Neuronal stem cell (in vitro differentiated cells): ENCODE results near the gene SUV39H2.
"Not testable (repeated sequence)": the region's sequence is repeated elsewhere in the genome, so short reads cannot be mapped to it uniquely, and the experiment has no call there.

Experiments
- DNase-seq: peaks from one replicate; pipeline ENCODE4 v3.0.0-alpha.2; 2013; ENCODE audit warnings: low spot score
- H2AFZ ChIP-seq: one replicate; pipeline ENCODE4 v1.6.1; 2013; ENCODE audit warnings: mild to moderate bottlenecking, low read length, inconsistent platforms
- H2AK5ac ChIP-seq: 2 replicates; pipeline ENCODE4 v1.6.1; 2013; ENCODE audit warnings: low read depth, mild to moderate bottlenecking, inconsistent platforms, low read length, moderate library complexity, mixed read lengths
- H2BK120ac ChIP-seq: 2 replicates; pipeline ENCODE4 v1.6.1; 2013; ENCODE audit warnings: low read depth, mild to moderate bottlenecking, inconsistent platforms, low read length, moderate library complexity, mixed read lengths
- H2BK12ac ChIP-seq: one replicate; pipeline ENCODE4 v1.6.1; 2013; ENCODE audit warnings: low read length, inconsistent platforms
- H2BK15ac ChIP-seq: 2 replicates; pipeline ENCODE4 v1.6.1; 2013; ENCODE audit warnings: mild to moderate bottlenecking, low read length, inconsistent platforms, mixed read lengths
- H2BK5ac ChIP-seq: one replicate; pipeline ENCODE4 v1.6.1; 2013; ENCODE audit warnings: inconsistent platforms, mild to moderate bottlenecking, low read length, moderate library complexity
- H3K14ac ChIP-seq: one replicate; pipeline ENCODE4 v1.6.1; 2013; ENCODE audit warnings: low read length, inconsistent platforms
- H3K18ac ChIP-seq: 2 replicates; pipeline ENCODE4 v1.6.1; 2013; ENCODE audit warnings: low read length, inconsistent platforms
- H3K23ac ChIP-seq: 2 replicates; pipeline ENCODE4 v1.6.1; 2013; ENCODE audit warnings: low read depth, mild to moderate bottlenecking, mixed read lengths, low read length, inconsistent platforms; ENCODE audit not compliant: poor library complexity
- H3K27ac ChIP-seq: replicated peaks from 3 replicates; pipeline ENCODE4 v1.5.1; 2013; ENCODE audit warnings: low read length, inconsistent platforms
- H3K27me3 ChIP-seq, 3 experiments: 2 replicates each; pipeline ENCODE4 v1.6.1; 2013; ENCODE audit warnings: low read length in 3 of 3, mild to moderate bottlenecking in 2 of 3, inconsistent platforms in 1 of 3, low read depth in 1 of 3, mixed read lengths in 1 of 3, moderate library complexity in 1 of 3; ENCODE audit not compliant: control insufficient read depth in 3 of 3, insufficient read depth in 3 of 3
- H3K36me3 ChIP-seq, 2 donors: replicated peaks in 1 of 2; 2 replicates each; pipeline ENCODE4 v1.6.1; 2013; ENCODE audit warnings: low read length in 2 of 2; ENCODE audit not compliant: control insufficient read depth in 2 of 2, insufficient read depth in 2 of 2
- H3K4ac ChIP-seq: 2 replicates; pipeline ENCODE4 v1.6.1; 2013; ENCODE audit warnings: inconsistent platforms, mild to moderate bottlenecking, low read length, moderate library complexity
- H3K4me1 ChIP-seq, 2 donors: 1 replicate in 1 of 2; 2 replicates in 1 of 2; pipeline ENCODE4 v1.6.1; 2013; ENCODE audit warnings: low read length in 2 of 2, low read depth in 1 of 2; ENCODE audit not compliant: control insufficient read depth in 2 of 2, insufficient read depth in 1 of 2
- H3K4me2 ChIP-seq: one replicate; pipeline ENCODE4 v1.6.1; 2013; ENCODE audit warnings: mild to moderate bottlenecking, low read length, inconsistent platforms; ENCODE audit not compliant: insufficient read depth, poor library complexity, severe bottlenecking
- H3K4me3 ChIP-seq, 2 donors: 2 replicates each; pipeline ENCODE4 v1.5.1; 2013; ENCODE audit warnings: low read length in 2 of 2, mild to moderate bottlenecking in 2 of 2, inconsistent platforms in 1 of 2, moderate library complexity in 1 of 2
- H3K79me1 ChIP-seq: one replicate; pipeline ENCODE4 v1.6.1; 2013; ENCODE audit warnings: low read depth, mild to moderate bottlenecking, inconsistent platforms, low read length, moderate library complexity
- H3K9ac ChIP-seq: one replicate; pipeline ENCODE4 v1.6.1; 2013; ENCODE audit warnings: mild to moderate bottlenecking, low read depth, low read length, inconsistent platforms; ENCODE audit not compliant: poor library complexity
- H3K9me3 ChIP-seq, 2 donors: replicated peaks in 1 of 2; 2 replicates each; pipeline versions ENCODE3 to v1.6.1; 2013; ENCODE audit warnings: low read length in 2 of 2, mild to moderate bottlenecking in 2 of 2, inconsistent platforms in 1 of 2, low read depth in 1 of 2, mixed read lengths in 1 of 2, moderate library complexity in 1 of 2; ENCODE audit not compliant: control insufficient read depth in 2 of 2, insufficient read depth in 1 of 2
- H4K8ac ChIP-seq: one replicate; pipeline ENCODE4 v1.6.1; 2013; ENCODE audit warnings: low read depth, mild to moderate bottlenecking, inconsistent platforms, low read length, moderate library complexity
- H4K91ac ChIP-seq: one replicate; pipeline ENCODE4 v1.6.1; 2013; ENCODE audit warnings: low read length, low read depth, mild to moderate bottlenecking, inconsistent platforms; ENCODE audit not compliant: poor library complexity
- WGBS, 2 donors: extraction: QIAGEN DNeasy Blood & Tissue Kit; methylation state at CpG; one replicate each; pipeline ENCODE4 v1.1.7; 2013; ENCODE audit warnings: missing lambda C conversion rate in 2 of 2, mixed read lengths in 1 of 2; ENCODE audit not compliant: insufficient read length in 2 of 2, insufficient replicate concordance in 1 of 2; ENCODE audit errors: extremely low coverage in 2 of 2; 5-methylcytosine and 5-hydroxymethylcytosine counted together

Gene SUV39H2

DNA sequence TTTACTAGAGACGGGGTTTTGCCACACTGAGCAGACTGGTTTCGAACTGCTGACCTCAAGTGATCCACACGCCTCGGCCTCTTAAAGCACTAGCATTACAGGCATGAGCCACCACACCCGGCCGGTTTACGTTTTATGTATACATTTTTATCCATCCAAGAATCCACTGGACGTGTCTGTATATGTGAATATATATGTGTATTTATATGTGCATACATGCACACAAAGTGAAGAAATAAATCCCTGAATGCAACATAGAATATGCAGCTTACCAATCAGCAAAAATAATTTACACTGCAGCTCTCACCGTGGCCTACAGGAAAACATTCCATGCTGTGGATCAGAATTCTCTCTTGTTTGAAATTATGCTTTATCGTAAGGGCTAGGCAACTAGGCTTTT, 51.9 kb downstream of the SUV39H2 start:
- no peak overlapping the region for H4K91ac ChIP-seq
- H3K79me1 ChIP-seq = no peaks in the 10 kb centered on the region
- no peak overlapping the region for H3K14ac ChIP-seq
- H3K4me3 ChIP-seq = no peak overlapping the region
- peaks cover 11 to 93% of the 10 kb centered on the region in 2 donors for H3K36me3 ChIP-seq
- H4K8ac ChIP-seq = no peak overlapping the region
- no CpG with 5 or more reads among the region's 10 CpGs for WGBS, 2 donors
- H2AK5ac ChIP-seq = no peak overlapping the region
- no peaks in the 10 kb centered on the region for H3K4me1 ChIP-seq
- H2BK5ac ChIP-seq = no peak overlapping the region
- no peak overlapping the region for H2BK15ac ChIP-seq
- no peak overlapping the region for H2BK12ac ChIP-seq
- H3K18ac ChIP-seq = no peak overlapping the region
- H2BK120ac ChIP-seq = no peak overlapping the region
- no peak overlapping the region for H3K4me2 ChIP-seq
- no peak overlapping the region for H2AFZ ChIP-seq
- no peaks in the 10 kb centered on the region for H3K27me3 ChIP-seq
- DNase-seq = no peak
- no peak overlapping the region for H3K23ac ChIP-seq
- no peak overlapping the region for H3K27ac ChIP-seq
- H3K4ac ChIP-seq = no peak overlapping the region
- no peaks in the 10 kb centered on the region for H3K9me3 ChIP-seq
- no peak overlapping the region for H3K9ac ChIP-seq

GRCh38 chr10:14936584-14936983, 57.9 kb downstream of the SUV39H2 start:
- no peak overlapping the region for H3K4me3 ChIP-seq
- no peak overlapping the region for H2BK12ac ChIP-seq
- no peak overlapping the region for H3K18ac ChIP-seq
- no peak overlapping the region for H2BK5ac ChIP-seq
- H2BK120ac ChIP-seq = no peak overlapping the region
- no peak overlapping the region for H3K14ac ChIP-seq
- H3K36me3 ChIP-seq = peaks cover 7 to 76% of the 10 kb centered on the region in 2 donors
- no peak overlapping the region for H4K91ac ChIP-seq
- H3K27me3 ChIP-seq = no peaks in the 10 kb centered on the region
- H3K23ac ChIP-seq = no peak overlapping the region
- no peak overlapping the region for H3K27ac ChIP-seq
- no CpG with 5 or more reads among the region's 2 CpGs for WGBS, 2 donors
- no peak overlapping the region for H4K8ac ChIP-seq
- H3K4ac ChIP-seq = no peak overlapping the region
- H3K9me3 ChIP-seq = no peaks in the 10 kb centered on the region
- no peaks in the 10 kb centered on the region for H3K79me1 ChIP-seq
- no peak for DNase-seq
- H2BK15ac ChIP-seq = no peak overlapping the region
- no peaks in the 10 kb centered on the region for H3K4me1 ChIP-seq
- no peak overlapping the region for H2AFZ ChIP-seq
- H2AK5ac ChIP-seq = no peak overlapping the region
- H3K9ac ChIP-seq = no peak overlapping the region
- no peak overlapping the region for H3K4me2 ChIP-seq

DNA sequence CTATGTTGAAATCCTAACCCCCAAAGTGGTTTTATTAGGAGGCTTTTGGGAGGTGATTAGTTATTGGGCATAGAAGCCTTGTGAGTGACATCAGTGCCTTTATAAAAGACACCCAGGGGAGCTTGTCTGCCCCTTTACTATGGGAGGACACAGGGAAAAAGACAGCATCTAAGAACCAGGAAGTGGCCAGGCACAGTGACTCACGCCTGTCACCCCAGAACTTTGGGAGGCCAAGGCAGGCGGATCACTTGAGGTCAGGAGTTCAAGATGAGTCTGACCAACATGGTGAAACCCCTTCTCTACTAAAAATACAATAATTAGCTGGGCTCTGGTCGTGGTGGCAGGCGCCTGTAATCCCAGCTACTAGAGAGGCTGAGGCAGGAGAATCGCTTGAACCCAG, 60.3 kb downstream of the SUV39H2 start:
- not testable (repeated sequence) for H3K14ac ChIP-seq, H2BK120ac ChIP-seq, H2BK15ac ChIP-seq

GRCh38 chr10:14942147-14942949, 63.7 kb downstream of the SUV39H2 start:
- not testable (repeated sequence) for H2BK5ac ChIP-seq, H4K91ac ChIP-seq, H3K4me2 ChIP-seq, H2BK15ac ChIP-seq, DNase-seq, H3K27ac ChIP-seq, H2AK5ac ChIP-seq, H3K4ac ChIP-seq, H2BK12ac ChIP-seq, H3K9ac ChIP-seq, H3K23ac ChIP-seq, H3K27me3 ChIP-seq, H2BK120ac ChIP-seq, H3K14ac ChIP-seq, H3K4me3 ChIP-seq, H2AFZ ChIP-seq, H3K4me1 ChIP-seq, H3K18ac ChIP-seq, H4K8ac ChIP-seq, H3K9me3 ChIP-seq, H3K79me1 ChIP-seq
- H3K36me3 ChIP-seq = peaks cover 4 to 73% of the 10 kb centered on the region in 2 donors
- no CpG with 5 or more reads among the region's 17 CpGs for WGBS, 2 donors

More for the DNA sequence above, 60.3 kb downstream of the SUV39H2 start:
- H2BK5ac ChIP-seq, H4K8ac ChIP-seq, H2AK5ac ChIP-seq, H3K4me3 ChIP-seq, H3K9ac ChIP-seq, H3K9me3 ChIP-seq, H2AFZ ChIP-seq, H3K27me3 ChIP-seq, H3K4me1 ChIP-seq, H3K23ac ChIP-seq, H3K27ac ChIP-seq, H2BK12ac ChIP-seq, H3K79me1 ChIP-seq, H3K4me2 ChIP-seq, DNase-seq, H3K4ac ChIP-seq, H3K18ac ChIP-seq, H4K91ac ChIP-seq: not testable (repeated sequence)
- H3K36me3 ChIP-seq = peaks cover 0 to 72% of the 10 kb centered on the region in 2 donors
- WGBS, 2 donors = no CpG with 5 or more reads among the region's 5 CpGs
